Neural crest cell (in vitro differentiated cells): ENCODE measurements around the gene AFDN. TPM values are rescaled to one million over a fixed set of nuclear protein-coding genes. Genes with fewer than 3 reads are reported as not detected.
A peak's percentile ranks its signal among the peaks of the same experiment; 100 is the strongest.
"Not testable (repeated sequence)": the region's sequence is repeated elsewhere in the genome, so short reads cannot be mapped to it uniquely, and the experiment has no call there.

Experiments
- DNase-seq: peaks from one replicate; pipeline ENCODE4 v3.0.0; 2021; ENCODE audit warnings: low read depth, mixed read lengths, low spot score
- H3K27ac Mint-ChIP-seq: one replicate; pipeline ENCODE4 v1.8.0; 2021; ENCODE audit warnings: mild to moderate bottlenecking, mixed read lengths; ENCODE audit not compliant: unreplicated experiment
- H3K27me3 Mint-ChIP-seq: 2 replicates; pipeline ENCODE4 v1.8.0; 2021; ENCODE audit warnings: low read depth, mild to moderate bottlenecking, mixed read lengths
- H3K36me3 Mint-ChIP-seq: 2 replicates; pipeline ENCODE4 v1.8.0; 2021; ENCODE audit warnings: low read depth, mild to moderate bottlenecking, mixed read lengths
- H3K4me1 Mint-ChIP-seq: 2 replicates; pipeline ENCODE4 v1.8.0; 2021; ENCODE audit warnings: mixed read lengths
- H3K4me3 Mint-ChIP-seq: one replicate; pipeline ENCODE4 v1.8.0; 2021; ENCODE audit warnings: mild to moderate bottlenecking, mixed read lengths
- H3K9me3 Mint-ChIP-seq: 2 replicates; pipeline ENCODE4 v1.8.0; 2021; ENCODE audit warnings: mixed read lengths
- CTCF ChIP-seq: fragments of 200-600 bp; sonication (generic); conservative IDR thresholded peaks from 2 replicates; pipeline ENCODE4 v1.5.0; 2021; ENCODE audit warnings: antibody characterized with exemption, mild to moderate bottlenecking
- total RNA-seq: library from RNA; stranded (reverse); gene quantifications from 2 replicates; pipeline ENCODE4 v1.2.1, GENCODE V29; 2021

The AFDN gene
- total RNA-seq, 1 donor from 2014 or later, result 143 TPM

GRCh38 chr6:167998215-167998614, 171.5 kb downstream of the AFDN start:
- H3K9me3 Mint-ChIP-seq, result no peaks in the 10 kb centered on the region

GRCh38 chr6:168000198-168001028, 173.7 kb downstream of the AFDN start:
- no peak overlapping the region for H3K27ac Mint-ChIP-seq
- TF ChIP-seq CTCF, result no peak
- DNase-seq, result no peak

More at GRCh38 chr6:167998215-167998614, 171.5 kb downstream of the AFDN start:
- no peaks in the 10 kb centered on the region for H3K36me3 Mint-ChIP-seq
- no peak overlapping the region for H3K27ac Mint-ChIP-seq
- TF ChIP-seq CTCF, result no peak
- H3K4me3 Mint-ChIP-seq, result no peak overlapping the region
- no peaks in the 10 kb centered on the region for H3K27me3 Mint-ChIP-seq
- DNase-seq, result no peak
- peaks cover 5% of the 10 kb centered on the region for H3K4me1 Mint-ChIP-seq

GRCh38 chr6:168001029-168001332, 174.3 kb downstream of the AFDN start:
- H3K9me3 Mint-ChIP-seq, result peaks cover 7% of the 10 kb centered on the region
- H3K4me3 Mint-ChIP-seq, result no peak overlapping the region
- no peak for TF ChIP-seq CTCF
- no peak for DNase-seq
- no peaks in the 10 kb centered on the region for H3K36me3 Mint-ChIP-seq
- peaks cover 9% of the 10 kb centered on the region for H3K4me1 Mint-ChIP-seq
- H3K27ac Mint-ChIP-seq, result no peak overlapping the region
- peaks cover 3% of the 10 kb centered on the region for H3K27me3 Mint-ChIP-seq

More at GRCh38 chr6:168000198-168001028, 173.7 kb downstream of the AFDN start:
- Mint-ChIP-seq H3K27me3 (peaks cover 1% of the 10 kb centered on the region), H3K9me3 (peaks cover 3% of the 10 kb centered on the region), H3K4me3 (no peak overlapping the region), H3K36me3 (no peaks in the 10 kb centered on the region), H3K4me1 (peaks cover 9% of the 10 kb centered on the region)

GRCh38 chr6:168001514-168001913, 174.8 kb downstream of the AFDN start:
- not testable (repeated sequence) for H3K36me3 Mint-ChIP-seq, DNase-seq, H3K4me1 Mint-ChIP-seq, H3K27ac Mint-ChIP-seq, H3K4me3 Mint-ChIP-seq, H3K9me3 Mint-ChIP-seq, H3K27me3 Mint-ChIP-seq

- DNase-seq, result no peak
- no peak for TF ChIP-seq CTCF
- Mint-ChIP-seq H3K27me3 (peaks cover 3% of the 10 kb centered on the region), H3K27ac (no peak overlapping the region), H3K9me3 (peaks cover 10% of the 10 kb centered on the region), H3K4me1 (peaks cover 6% of the 10 kb centered on the region), H3K4me3 (peak overlapping the region; percentile 11), H3K36me3 (no peaks in the 10 kb centered on the region)
Observed at GRCh38 chr6:168002804-168003203, 176.1 kb downstream of the AFDN start.

GRCh38 chr6:168004023-168004422, 177.3 kb downstream of the AFDN start:
- no peak for DNase-seq
- Mint-ChIP-seq H3K4me1 (peaks cover 4% of the 10 kb centered on the region), H3K27me3 (peaks cover 3% of the 10 kb centered on the region), H3K36me3 (peaks cover 2% of the 10 kb centered on the region), H3K4me3 (no peak overlapping the region), H3K27ac (no peak overlapping the region), H3K9me3 (peaks cover 19% of the 10 kb centered on the region)
- TF ChIP-seq CTCF, result no peak
